Stimulated activated CD4-positive, alpha-beta T cell treated with anti-CD3 and anti-CD28 coated beads, Interleukin-15, amount 100 ng/mL, for 48 hours (primary cell): ENCODE measurements around the gene PHOX2A.
"Not testable (repeated sequence)": the region's sequence is repeated elsewhere in the genome, so short reads cannot be mapped to it uniquely, and the experiment has no call there.

ENCODE experiments used
- DNase-seq, 2 donors: peaks; one replicate each; pipeline ENCODE4 v3.0.0-alpha.2; 2020; ENCODE audit warnings: low read depth in 2 of 2

PHOX2A gene

GRCh38 chr11:72222106-72222891 is 21.7 kb downstream of the PHOX2A start:
- DNase-seq, result no peak

- no peak for DNase-seq
Measured at GRCh38 chr11:72221386-72222075, 22.4 kb downstream of the PHOX2A start.

- no peak for DNase-seq
Measured at GRCh38 chr11:72220696-72221363, 23.1 kb downstream of the PHOX2A start.

GRCh38 chr11:72218251-72218745 is 25.7 kb downstream of the PHOX2A start:
- DNase-seq, result no peak

GRCh38 chr11:72217841-72218240 is 26.1 kb downstream of the PHOX2A start:
- no peak for DNase-seq

GRCh38 chr11:72216638-72217037 is 27.3 kb downstream of the PHOX2A start, which contains the start of gene FOLR2:
FOLR2 (plus strand) TSS chr11:72216794; CDS start chr11:72218585, 1,791 bp downstream.
- DNase-seq, result no peak

- no peak for DNase-seq
Measured at GRCh38 chr11:72209101-72209500, 34.9 kb downstream of the PHOX2A start.

GRCh38 chr11:72208281-72208680 is 35.7 kb downstream of the PHOX2A start:
- no peak for DNase-seq

- not testable (repeated sequence) for DNase-seq
Measured at GRCh38 chr11:72206794-72207193, 37.2 kb downstream of the PHOX2A start.

GRCh38 chr11:72204886-72205285 is 39.1 kb downstream of the PHOX2A start:
- no peak for DNase-seq

GRCh38 chr11:72203163-72203562 is 40.8 kb downstream of the PHOX2A start:
- no peak for DNase-seq

- DNase-seq, result no peak
Measured at GRCh38 chr11:72202571-72202970, 41.4 kb downstream of the PHOX2A start.

- not testable (repeated sequence) for DNase-seq
Measured at GRCh38 chr11:72201445-72201844, 42.5 kb downstream of the PHOX2A start.

GRCh38 chr11:72195518-72196270 is 48.3 kb downstream of the PHOX2A start:
- DNase-seq, result no peak

GRCh38 chr11:72191961-72192381 is 52.0 kb downstream of the PHOX2A start, which contains the start of gene FOLR1:
FOLR1 (plus strand) TSS chr11:72192140; CDS start chr11:72192174, 34 bp downstream.
- DNase-seq, result no peak

- no peak for DNase-seq
Measured at GRCh38 chr11:72190631-72191071, 53.3 kb downstream of the PHOX2A start.

GRCh38 chr11:72189455-72190250 is 54.3 kb downstream of the PHOX2A start:
- DNase-seq, result no peak
